HG03342 (cell line): ENCODE data around the gene OSM.
"Not testable (repeated sequence)": the region's sequence is repeated elsewhere in the genome, so short reads cannot be mapped to it uniquely, and the experiment has no call there.

Experiments
- ATAC-seq: cut with Tn5 transposase; IDR thresholded peaks from one replicate; pipeline ENCODE4 v1.9.1; 2021; ENCODE audit warnings: mild to moderate bottlenecking, moderate library complexity; ENCODE audit not compliant: unreplicated experiment

OSM gene

GRCh38 chr22:30245985-30246813 is 20.5 kb downstream of the OSM start, which contains the start of gene LIF:
Gene LIF (minus strand): TSS chr22:30246759. CDS start chr22:30246695, 64 bp downstream.
- ATAC-seq, result no peak

GRCh38 chr22:30245181-30245984 is 21.3 kb downstream of the OSM start:
- no peak for ATAC-seq

GRCh38 chr22:30244641-30245040 is 22.0 kb downstream of the OSM start:
- ATAC-seq, result no peak

GRCh38 chr22:30244066-30244465 is 22.6 kb downstream of the OSM start:
- no peak for ATAC-seq

GRCh38 chr22:30243661-30244060 is 23.0 kb downstream of the OSM start:
- ATAC-seq, result no peak

- no peak for ATAC-seq
These were observed 24.9 kb downstream of the OSM start for GRCh38 chr22:30241576-30242371.

GRCh38 chr22:30240541-30241417 is 25.9 kb downstream of the OSM start:
- no peak for ATAC-seq

GRCh38 chr22:30239488-30240405 is 26.9 kb downstream of the OSM start:
- ATAC-seq, result no peak

- no peak for ATAC-seq
These were observed 27.8 kb downstream of the OSM start for GRCh38 chr22:30238661-30239487.

- no peak for ATAC-seq
These were observed 28.5 kb downstream of the OSM start for GRCh38 chr22:30238136-30238535.

- no peak for ATAC-seq
These were observed 29.8 kb downstream of the OSM start for GRCh38 chr22:30236875-30237274.

- no peak for ATAC-seq
These were observed 30.9 kb downstream of the OSM start for GRCh38 chr22:30235687-30236170.

- no peak for ATAC-seq
These were observed 31.7 kb downstream of the OSM start for GRCh38 chr22:30234786-30235470.

- not testable (repeated sequence) for ATAC-seq
These were observed 32.3 kb downstream of the OSM start for GRCh38 chr22:30234325-30234724.

- ATAC-seq, result no peak
These were observed 33.1 kb downstream of the OSM start for GRCh38 chr22:30233582-30233981.

GRCh38 chr22:30232716-30233218 is 33.9 kb downstream of the OSM start:
- ATAC-seq, result no peak

GRCh38 chr22:30230787-30231461 is 35.7 kb downstream of the OSM start:
- no peak for ATAC-seq
